ENCODE data around the gene PLA2G2A. TPM values are rescaled to one million over a fixed set of nuclear protein-coding genes. Genes with fewer than 3 reads are reported as not detected.

PLA2G2A gene
- polyA plus RNA-seq, 1 of the 3 experiments (the other 2 are of a cell fraction) = not detected

- TF ChIP-seq, protein P1, sequence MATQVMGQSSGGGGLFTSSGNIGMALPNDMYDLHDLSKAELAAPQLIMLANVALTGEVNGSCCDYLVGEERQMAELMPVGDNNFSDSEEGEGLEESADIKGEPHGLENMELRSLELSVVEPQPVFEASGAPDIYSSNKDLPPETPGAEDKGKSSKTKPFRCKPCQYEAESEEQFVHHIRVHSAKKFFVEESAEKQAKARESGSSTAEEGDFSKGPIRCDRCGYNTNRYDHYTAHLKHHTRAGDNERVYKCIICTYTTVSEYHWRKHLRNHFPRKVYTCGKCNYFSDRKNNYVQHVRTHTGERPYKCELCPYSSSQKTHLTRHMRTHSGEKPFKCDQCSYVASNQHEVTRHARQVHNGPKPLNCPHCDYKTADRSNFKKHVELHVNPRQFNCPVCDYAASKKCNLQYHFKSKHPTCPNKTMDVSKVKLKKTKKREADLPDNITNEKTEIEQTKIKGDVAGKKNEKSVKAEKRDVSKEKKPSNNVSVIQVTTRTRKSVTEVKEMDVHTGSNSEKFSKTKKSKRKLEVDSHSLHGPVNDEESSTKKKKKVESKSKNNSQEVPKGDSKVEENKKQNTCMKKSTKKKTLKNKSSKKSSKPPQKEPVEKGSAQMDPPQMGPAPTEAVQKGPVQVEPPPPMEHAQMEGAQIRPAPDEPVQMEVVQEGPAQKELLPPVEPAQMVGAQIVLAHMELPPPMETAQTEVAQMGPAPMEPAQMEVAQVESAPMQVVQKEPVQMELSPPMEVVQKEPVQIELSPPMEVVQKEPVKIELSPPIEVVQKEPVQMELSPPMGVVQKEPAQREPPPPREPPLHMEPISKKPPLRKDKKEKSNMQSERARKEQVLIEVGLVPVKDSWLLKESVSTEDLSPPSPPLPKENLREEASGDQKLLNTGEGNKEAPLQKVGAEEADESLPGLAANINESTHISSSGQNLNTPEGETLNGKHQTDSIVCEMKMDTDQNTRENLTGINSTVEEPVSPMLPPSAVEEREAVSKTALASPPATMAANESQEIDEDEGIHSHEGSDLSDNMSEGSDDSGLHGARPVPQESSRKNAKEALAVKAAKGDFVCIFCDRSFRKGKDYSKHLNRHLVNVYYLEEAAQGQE (IDR thresholded peaks at IDR 0.05; ENCODE audit: low read depth, low read length) = no peak
- no peak for TF ChIP-seq RCOR1 (IDR thresholded peaks at IDR 0.05; ENCODE audit: low read length)
- no peak for TF ChIP-seq GATA2 (CRISPR knock-in tag; IDR thresholded peaks at IDR 0.05)
- TF ChIP-seq, protein P2, sequence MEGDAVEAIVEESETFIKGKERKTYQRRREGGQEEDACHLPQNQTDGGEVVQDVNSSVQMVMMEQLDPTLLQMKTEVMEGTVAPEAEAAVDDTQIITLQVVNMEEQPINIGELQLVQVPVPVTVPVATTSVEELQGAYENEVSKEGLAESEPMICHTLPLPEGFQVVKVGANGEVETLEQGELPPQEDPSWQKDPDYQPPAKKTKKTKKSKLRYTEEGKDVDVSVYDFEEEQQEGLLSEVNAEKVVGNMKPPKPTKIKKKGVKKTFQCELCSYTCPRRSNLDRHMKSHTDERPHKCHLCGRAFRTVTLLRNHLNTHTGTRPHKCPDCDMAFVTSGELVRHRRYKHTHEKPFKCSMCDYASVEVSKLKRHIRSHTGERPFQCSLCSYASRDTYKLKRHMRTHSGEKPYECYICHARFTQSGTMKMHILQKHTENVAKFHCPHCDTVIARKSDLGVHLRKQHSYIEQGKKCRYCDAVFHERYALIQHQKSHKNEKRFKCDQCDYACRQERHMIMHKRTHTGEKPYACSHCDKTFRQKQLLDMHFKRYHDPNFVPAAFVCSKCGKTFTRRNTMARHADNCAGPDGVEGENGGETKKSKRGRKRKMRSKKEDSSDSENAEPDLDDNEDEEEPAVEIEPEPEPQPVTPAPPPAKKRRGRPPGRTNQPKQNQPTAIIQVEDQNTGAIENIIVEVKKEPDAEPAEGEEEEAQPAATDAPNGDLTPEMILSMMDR (IDR thresholded peaks at IDR 0.05) = no peak
- TF ChIP-seq GABPA (IDR thresholded peaks at IDR 0.05; ENCODE audit: low read depth) = no peak
- no peak for TF ChIP-seq RFX5 (IDR thresholded peaks at IDR 0.05; ENCODE audit: low read length)
- TF ChIP-seq, protein P3, sequence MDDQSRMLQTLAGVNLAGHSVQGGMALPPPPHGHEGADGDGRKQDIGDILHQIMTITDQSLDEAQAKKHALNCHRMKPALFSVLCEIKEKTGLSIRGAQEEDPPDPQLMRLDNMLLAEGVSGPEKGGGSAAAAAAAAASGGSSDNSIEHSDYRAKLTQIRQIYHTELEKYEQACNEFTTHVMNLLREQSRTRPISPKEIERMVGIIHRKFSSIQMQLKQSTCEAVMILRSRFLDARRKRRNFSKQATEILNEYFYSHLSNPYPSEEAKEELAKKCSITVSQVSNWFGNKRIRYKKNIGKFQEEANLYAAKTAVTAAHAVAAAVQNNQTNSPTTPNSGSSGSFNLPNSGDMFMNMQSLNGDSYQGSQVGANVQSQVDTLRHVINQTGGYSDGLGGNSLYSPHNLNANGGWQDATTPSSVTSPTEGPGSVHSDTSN (IDR thresholded peaks at IDR 0.05) = no peak
- TF ChIP-seq CHD2 (IDR thresholded peaks at IDR 0.05; ENCODE audit: low read length, partially characterized antibody) = no peak
- no peak for TF ChIP-seq NFIC (IDR thresholded peaks at IDR 0.05; ENCODE audit: borderline replicate concordance)
These were observed 1.7 kb upstream of the PLA2G2A start (continued) for GRCh38 chr1:19981170-19981506.

DNA sequence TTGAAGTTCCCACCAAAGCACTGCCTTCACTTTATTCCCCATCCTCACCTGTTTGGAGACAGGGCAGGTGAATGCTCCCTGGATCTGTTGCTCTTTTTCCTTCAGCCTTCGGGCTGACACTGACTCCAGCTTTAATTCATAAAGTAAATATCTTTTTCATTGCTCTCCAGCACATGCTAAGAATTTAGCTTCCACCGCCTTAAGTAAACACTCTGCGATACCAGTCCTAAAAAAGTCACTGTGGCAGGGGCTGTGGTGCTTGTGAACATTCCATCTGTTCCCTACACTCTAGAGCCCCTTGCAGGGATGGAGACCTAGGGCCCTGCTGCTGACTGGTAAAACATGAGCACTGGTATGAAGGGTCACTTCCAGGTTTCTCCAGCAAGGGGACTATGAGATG lies 896 bp upstream of the PLA2G2A start:
- no peaks in the 10 kb centered on the region for H3K9me2 ChIP-seq
- peaks cover 26% of the 10 kb centered on the region for H3K27me3 ChIP-seq (ENCODE audit: insufficient read depth)
- no peaks in the 10 kb centered on the region for H3K9me3 ChIP-seq
- no peak overlapping the region for H3K4me2 ChIP-seq
- CTCF ChIA-PET = interaction anchor here (0.7 kb wide), 1 partner anchor 63 kb away, joined by 3 read pairs; no protein-coding TSS in a partner anchor
- no peaks in the 10 kb centered on the region for H3K36me3 ChIP-seq (replicated peaks in 1 of 2; ENCODE audit: control insufficient read depth in 1 of 2, insufficient read depth in 2 of 2, low read length in 1 of 2)
- H3K4me3 ChIP-seq (ENCODE audit: low read depth in 2 of 2, low read length in 1 of 2) = no peak overlapping the region
- H3F3A ChIP-seq (replicated peaks; ENCODE audit: insufficient read depth) = no peaks in the 10 kb centered on the region
- DNase-seq = no peak
- TF ChIP-seq, protein P4, sequence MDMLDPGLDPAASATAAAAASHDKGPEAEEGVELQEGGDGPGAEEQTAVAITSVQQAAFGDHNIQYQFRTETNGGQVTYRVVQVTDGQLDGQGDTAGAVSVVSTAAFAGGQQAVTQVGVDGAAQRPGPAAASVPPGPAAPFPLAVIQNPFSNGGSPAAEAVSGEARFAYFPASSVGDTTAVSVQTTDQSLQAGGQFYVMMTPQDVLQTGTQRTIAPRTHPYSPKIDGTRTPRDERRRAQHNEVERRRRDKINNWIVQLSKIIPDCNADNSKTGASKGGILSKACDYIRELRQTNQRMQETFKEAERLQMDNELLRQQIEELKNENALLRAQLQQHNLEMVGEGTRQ (IDR thresholded peaks at IDR 0.05; ENCODE audit: borderline replicate concordance, low read depth, low read length) = no peak
- TF ChIP-seq TEAD4 (IDR thresholded peaks at IDR 0.05; ENCODE audit: borderline replicate concordance, insufficient read depth) (no peak), USF1 (IDR thresholded peaks at IDR 0.05; ENCODE audit: borderline replicate concordance, low read depth) (no peak)
- TF ChIP-seq, protein P3 (IDR thresholded peaks at IDR 0.05) = no peak
- no peak overlapping the region for H2AFZ ChIP-seq (ENCODE audit: low read depth)
- H3K4me1 ChIP-seq (ENCODE audit: control insufficient read depth in 1 of 2, insufficient read depth in 2 of 2, low read depth in 1 of 2, low read length in 1 of 2) = no peaks in the 10 kb centered on the region
- POLR2A ChIA-PET = no interaction called here
- H3K79me2 ChIP-seq (ENCODE audit: insufficient read depth) = no peaks in the 10 kb centered on the region
- H4K20me1 ChIP-seq (ENCODE audit: insufficient read depth) = no peaks in the 10 kb centered on the region
- 43% methylated on average over 3 of the region's 3 CpGs for WGBS (ENCODE audit: low lambda C conversion rate)
- H3K27ac ChIP-seq (ENCODE audit: low read depth in 2 of 2, low read length in 1 of 2) = no peak overlapping the region
- no peak overlapping the region for H3K9ac ChIP-seq
